HuH-7 (cell line): ENCODE data around the gene MCC.

Experiments
- DNase-seq: peaks from one replicate; pipeline ENCODE4 v3.0.0; 2011; ENCODE audit warnings: low spot score

Gene MCC

GRCh38 chr5:113245427-113246225 is 242.6 kb downstream of the MCC start:
- DNase-seq, result no peak

DNA sequence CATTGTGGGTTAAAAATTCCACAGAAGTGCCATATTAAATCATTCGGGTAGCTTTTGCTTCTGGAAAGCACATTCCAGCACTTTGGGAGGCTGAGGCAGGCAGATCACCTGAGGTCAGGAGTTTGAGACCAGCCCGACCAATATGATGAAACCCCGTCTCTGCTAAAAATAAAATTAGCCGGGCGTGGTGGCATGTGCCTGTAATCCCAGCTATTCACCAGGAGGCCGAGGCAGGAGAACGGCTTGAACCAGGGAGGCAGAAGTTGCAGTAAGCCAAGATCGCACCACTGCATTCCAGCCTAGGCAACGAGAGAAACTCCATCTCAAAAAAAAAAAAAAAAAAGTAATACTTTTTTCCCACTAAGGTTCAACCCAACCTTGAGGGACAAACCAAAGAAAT is 243.3 kb downstream of the MCC start:
- DNase-seq, result no peak

DNA sequence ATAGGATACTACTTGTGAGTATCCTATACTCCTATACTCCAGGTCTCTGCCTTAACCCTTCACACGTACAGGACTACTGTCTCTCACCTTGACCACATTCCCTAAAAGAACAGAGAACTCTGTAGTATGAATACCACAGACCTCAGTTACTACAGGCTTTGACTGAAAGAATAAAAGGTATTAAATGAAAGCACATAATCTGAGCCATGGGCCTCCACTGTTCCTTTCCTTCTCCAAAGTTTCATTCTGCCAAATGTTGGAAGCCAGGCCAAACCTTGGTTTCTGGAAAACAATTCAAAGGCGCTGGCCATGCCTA is 244.9 kb downstream of the MCC start:
- DNase-seq, result no peak

DNA sequence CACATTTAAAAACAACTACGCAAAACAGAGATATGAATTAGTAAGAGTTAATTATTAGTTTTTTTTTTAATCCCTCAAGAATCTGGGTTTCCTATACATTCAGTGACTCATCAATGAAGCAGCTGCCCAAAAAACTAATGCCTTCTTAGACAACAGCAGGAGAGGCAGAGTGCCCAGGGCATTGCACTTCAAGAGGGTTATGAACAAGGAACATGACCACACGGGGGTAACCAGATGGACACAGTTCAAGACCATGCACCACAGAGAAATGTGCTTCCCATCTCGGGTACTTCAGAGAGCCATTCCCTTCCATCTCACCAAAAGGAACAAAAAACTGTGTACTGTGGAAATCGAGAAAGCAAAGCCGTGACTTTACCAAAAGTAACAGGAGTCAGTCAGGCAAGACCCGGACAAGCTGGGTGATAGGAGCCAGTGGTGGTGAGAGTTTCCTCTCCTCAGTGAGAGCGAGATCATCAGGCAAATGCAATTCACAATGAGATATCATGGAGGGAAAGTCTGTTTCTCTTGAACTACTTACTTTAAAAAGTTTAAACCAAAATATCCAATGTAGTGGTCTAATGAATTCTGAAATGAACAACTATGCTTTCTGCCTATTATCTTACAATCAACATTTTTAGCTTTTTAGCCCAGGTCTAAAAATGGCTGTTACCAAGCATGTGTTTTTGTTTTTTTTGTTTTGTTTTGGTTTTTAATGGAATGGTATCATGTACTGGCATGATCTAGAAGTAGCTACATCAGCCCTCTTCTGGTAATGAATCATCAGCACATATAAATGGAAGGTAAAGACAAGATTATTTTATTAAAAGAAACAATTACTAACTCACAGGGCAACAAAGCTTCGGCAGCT is 245.5 kb downstream of the MCC start:
- DNase-seq, result no peak

DNA sequence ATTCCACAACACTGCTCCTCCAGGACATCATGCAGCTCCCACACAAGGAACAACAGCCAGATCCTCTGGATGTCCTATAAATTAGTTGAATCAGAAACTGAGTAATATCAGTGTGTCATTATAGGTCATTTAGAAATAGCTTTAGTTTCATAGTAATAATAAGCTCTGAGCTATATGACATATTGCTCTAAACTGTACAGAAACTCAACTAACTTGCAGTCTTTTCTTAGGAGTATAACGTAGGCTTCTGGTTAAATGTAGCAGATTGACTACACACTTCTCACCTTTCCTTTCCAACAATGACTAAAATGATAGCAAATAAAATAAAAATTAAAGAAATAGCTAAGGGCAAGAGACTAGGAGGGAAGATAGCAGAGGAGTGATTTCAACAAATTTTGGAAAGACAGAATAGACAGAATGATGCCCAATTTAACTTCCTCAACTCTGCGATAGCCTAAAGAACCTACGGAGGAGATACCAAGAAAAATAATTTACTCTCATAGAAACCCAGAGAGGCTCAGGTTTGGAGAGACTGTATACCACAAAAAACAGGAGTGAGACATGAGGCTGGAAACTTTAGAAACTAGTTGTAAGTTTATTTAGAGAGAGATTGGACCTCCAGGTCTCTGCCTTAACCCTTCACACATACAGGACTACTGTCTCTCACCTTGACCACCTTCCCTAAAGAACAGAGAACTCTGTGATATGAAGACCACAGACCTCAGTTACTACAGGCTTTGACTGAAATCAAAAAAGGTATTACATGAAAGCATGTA is 247.1 kb downstream of the MCC start:
- DNase-seq, result no peak

GRCh38 chr5:113240032-113240431 is 248.2 kb downstream of the MCC start:
- no peak for DNase-seq

- DNase-seq, result no peak
These were observed 250.4 kb downstream of the MCC start for GRCh38 chr5:113237893-113238292.

DNA sequence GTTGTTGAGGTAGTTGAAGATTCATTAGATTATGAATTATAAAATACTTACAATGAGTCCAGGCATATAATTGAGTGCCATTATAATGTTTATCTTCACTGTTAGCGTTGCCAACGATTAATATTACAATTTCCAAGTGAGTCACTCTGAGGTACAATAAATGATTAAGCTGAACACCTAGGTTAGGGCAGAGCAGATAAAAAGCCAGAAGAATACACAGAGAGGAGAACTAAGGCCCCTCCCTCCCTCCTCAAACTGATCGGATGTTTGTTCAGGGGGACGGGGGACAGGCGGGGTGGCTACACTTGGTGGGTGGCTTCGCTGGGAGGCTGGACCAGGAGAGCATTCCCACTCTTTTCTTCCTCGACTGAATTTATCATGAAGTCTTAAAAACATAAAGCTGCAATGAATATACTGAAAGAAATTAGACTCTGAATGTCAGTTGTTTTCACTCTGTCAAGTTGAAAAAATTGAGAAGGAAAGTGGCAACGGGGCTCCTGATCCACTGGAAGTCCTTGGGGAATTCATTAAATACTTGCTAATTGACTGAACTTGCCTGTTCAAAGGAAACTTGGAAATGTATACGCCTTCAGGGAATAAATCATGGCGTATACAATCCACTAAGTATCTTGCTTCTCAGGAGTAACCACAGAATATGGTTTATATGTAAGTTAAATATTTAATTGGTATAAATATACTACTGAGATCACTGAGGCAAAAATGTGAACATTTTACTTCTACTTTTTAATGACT is 251.5 kb downstream of the MCC start:
- no peak for DNase-seq

GRCh38 chr5:113235884-113236283 is 252.4 kb downstream of the MCC start:
- no peak for DNase-seq

- DNase-seq, result no peak
These were observed 253.7 kb downstream of the MCC start for GRCh38 chr5:113234546-113234945.

DNA sequence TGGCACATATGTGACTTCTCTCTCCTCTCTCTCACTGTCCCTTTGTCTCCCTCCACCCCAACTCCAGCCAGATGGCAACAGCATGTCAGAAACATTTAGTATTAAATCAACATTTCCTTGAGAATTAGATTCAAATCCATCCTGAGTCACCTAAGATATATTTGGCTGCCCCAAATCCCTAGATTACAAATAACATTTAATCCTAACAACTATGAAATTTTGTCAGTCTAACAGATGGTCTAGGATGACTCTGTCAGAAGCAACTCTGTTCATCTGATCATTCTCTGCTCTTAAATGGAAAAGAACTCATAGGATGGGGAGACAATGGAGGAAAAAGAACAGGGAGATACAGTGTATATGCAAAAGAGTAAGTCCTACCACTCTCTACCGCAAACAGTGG is 254.6 kb downstream of the MCC start:
- DNase-seq, result no peak

DNA sequence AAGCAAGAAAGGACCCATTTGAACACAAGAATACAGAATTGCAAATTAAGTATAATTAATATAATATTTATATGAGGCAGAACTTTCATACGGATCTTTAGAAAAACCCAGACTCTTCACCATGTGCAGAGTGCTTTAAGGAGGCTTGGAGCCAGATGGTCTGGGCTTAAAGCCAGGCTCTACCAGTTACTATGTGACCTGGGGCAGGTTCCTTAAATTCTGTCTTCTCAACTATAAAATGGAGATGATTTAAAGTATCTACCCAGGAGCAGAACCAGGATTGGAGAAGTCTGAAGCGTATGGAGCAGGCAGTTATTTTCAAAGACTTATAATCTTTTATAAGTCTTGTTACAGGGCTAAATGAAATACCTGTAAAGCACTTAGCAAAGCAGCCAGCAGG is 255.6 kb downstream of the MCC start:
- no peak for DNase-seq

DNA sequence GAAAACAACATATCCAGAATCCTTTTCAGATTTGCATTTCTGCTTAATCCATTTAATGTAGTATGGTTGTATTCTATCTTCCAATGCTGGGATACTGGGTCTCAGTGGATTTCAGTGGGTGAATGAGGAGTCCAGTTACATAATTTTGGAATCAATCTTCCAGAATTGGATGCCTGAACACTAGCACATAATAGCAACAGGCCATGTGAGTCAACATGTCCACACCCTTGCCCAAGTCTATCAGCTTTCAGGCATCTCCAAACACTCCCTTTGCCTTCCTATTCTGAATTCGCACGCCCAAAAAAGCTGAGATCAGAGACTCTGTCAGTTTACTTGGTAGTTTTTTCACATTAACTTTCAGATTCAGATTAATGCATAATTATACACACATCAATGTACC is 256.0 kb downstream of the MCC start:
- DNase-seq, result no peak

DNA sequence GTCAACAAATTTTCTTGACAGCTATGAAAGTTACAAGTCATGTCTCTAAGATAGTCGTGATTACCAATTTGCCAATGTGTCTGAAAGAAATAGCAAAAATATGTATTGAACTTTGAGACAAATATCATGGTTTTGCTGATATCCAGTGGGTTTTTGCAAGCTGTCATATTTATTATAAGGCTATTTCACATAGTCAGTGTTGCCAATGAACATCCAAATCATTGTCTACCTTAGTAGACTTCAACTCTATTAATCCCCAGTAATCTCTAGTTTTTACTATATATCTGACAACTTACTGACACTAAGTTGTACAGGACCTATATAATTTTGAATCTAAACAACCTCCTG is 256.6 kb downstream of the MCC start:
- DNase-seq, result no peak

DNA sequence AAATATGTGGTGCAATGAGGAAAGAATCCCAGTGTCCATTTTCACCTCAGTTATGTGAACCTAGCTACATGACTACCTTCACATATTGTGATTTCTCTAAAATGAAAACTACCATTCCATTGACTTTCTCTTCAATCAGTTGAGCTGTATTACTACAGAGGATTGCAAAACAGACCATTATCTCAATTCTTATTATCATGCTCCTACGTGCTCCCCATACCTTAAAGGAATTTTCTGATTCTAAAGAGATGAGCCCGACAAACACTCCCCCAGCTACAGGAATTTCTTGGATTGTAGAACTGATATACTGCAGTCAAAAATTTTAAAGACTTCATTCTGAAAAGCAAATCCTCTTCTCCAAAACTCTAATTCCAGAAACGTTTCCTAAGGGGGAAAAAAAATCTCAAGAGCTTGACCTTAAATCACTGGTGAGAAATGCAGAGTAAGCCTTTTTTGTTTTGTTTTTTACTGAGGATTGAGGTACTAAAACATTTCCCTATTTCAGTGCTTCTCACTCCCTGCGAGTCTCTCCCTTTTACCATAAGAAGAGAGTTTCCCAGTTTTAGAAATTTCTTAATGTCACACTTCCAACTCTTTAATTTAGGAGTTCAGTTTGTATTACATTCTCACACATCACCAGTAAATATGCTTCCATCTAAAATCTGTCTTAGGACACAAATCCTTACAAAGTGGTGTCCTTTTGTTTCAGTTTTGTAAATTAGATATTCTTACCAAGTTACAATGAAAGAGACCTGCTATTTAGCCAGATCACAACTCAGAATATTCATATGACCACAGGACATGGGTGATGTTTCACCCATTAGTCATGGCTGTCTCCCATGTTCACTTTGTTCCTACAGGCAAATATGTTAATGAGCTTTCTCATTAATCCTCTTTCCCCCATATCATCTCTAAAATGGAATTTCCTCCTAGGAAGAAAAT is 257.3 kb downstream of the MCC start:
- no peak for DNase-seq

- no peak for DNase-seq
These were observed 260.5 kb downstream of the MCC start for GRCh38 chr5:113227798-113228197.

DNA sequence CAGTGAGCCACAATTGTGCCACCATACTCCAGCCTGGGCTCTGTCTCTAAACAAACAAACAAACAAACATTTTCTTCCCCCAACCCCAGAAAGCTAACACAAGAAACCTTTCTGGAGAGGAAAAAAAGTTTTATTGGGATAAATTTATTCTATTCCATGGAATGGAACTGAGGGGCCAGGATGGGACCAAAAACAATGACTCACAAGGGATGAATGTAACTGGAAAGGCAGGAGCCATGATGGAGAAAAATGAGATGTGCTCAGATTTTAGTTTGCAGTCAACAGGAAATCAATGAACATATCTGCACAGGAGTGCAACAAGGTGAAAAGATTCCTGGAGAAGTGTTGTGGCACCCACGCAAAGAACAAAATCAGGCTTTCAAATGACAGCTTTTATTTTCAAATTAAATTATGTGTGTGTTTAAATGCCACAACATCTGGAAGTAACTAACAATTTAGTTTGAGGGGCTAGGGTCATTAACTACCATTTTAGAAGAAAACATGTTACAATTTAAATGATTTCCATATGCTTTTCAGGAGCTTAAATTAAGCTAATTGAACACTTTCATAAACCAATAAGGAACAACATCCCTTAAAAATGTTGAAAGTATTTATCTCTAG is 262.0 kb downstream of the MCC start:
- no peak for DNase-seq

- DNase-seq, result no peak
These were observed 263.0 kb downstream of the MCC start for GRCh38 chr5:113225259-113225658.

GRCh38 chr5:113224605-113225065 is 263.6 kb downstream of the MCC start:
- DNase-seq, result no peak

DNA sequence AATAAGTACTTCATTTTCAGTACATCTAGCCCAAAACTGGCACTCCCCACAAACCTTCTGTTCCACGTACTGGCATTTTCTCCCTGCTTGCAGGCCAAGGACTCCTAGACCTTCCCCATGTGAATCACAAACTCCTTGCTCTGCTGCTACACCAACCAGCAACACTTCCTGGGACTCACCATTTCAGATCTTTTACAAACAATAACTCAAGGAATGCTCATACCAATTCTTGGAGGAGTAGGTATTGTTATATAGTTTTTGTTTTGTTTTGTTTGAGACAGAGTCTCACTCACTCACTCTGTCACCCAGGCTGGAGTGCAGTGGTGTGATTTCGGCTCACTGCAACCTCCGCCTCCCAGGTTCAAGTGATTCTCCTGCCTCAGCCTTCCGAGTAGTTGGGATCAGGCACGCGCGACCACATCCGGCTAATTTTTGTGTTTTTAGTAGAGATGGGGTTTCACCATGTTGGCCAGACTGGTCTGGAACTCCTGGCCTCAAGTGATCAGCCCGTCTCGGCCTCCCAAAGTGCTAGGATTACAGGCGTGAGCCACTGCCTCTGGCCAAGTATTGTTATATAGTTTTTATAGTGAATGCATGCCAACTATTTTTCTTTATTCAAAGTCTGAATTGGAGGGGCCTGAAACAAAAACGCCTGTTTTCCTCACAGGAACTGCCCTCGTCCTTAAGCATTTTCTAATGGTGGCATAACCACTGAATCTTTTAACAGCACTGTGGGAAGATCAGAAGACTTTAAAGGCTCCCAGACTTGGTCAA is 264.2 kb downstream of the MCC start:
- no peak for DNase-seq
